ENCODE results near the gene PDGFD.

Gene PDGFD

DNA sequence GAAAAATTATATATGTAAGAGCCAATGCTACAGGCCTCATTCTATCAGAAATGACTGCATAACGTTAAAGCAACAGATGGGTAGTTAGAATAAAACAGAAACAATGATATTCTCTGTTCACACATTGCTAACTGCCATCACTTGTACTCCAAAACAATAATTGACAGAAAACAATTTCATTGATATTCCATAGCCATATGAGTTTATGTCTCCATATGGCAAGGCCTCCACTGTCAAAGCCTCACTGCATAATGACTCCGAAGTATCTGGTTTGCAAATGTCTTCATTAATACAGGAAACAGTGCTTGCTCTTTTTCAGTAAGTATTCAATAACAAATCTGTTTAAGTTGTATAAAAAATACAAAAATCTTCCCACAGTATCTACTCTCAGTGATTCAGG, 117.6 kb downstream of the PDGFD start:
- DNase-seq (ENCODE audit: extremely low read depth, low read depth), result no peak
- TF ChIP-seq, protein P1, sequence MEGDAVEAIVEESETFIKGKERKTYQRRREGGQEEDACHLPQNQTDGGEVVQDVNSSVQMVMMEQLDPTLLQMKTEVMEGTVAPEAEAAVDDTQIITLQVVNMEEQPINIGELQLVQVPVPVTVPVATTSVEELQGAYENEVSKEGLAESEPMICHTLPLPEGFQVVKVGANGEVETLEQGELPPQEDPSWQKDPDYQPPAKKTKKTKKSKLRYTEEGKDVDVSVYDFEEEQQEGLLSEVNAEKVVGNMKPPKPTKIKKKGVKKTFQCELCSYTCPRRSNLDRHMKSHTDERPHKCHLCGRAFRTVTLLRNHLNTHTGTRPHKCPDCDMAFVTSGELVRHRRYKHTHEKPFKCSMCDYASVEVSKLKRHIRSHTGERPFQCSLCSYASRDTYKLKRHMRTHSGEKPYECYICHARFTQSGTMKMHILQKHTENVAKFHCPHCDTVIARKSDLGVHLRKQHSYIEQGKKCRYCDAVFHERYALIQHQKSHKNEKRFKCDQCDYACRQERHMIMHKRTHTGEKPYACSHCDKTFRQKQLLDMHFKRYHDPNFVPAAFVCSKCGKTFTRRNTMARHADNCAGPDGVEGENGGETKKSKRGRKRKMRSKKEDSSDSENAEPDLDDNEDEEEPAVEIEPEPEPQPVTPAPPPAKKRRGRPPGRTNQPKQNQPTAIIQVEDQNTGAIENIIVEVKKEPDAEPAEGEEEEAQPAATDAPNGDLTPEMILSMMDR (IDR thresholded peaks at IDR 0.05; ENCODE audit: low read depth, low read length), result no peak

DNA sequence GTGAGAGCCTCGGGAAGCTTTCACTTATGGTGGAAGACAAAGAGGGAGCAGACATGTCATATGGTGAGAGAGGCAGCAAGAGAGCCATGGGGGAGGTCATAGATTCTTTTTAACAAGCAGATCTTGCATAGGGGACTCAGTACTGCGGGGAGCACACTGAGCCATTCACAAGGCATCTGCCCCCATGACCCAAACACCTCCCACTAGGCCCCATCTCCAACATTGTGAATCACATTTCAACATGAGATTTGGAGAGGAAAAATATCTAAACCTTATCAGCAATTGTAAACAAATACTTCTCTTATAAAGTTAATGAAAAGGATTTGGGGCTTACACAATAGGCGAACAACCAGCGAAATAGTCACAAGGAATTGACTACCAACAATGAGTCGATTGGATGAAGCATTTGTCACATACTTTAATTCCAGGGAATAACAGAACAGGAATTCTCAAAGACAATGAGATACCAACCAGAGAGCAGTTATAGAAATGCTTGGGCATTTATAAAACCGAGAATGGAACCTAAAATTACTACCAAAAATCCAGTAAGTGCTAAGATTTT, 120.2 kb downstream of the PDGFD start:
- TF ChIP-seq, protein P1 (IDR thresholded peaks at IDR 0.05; ENCODE audit: low read depth, low read length), result no peak
- DNase-seq (ENCODE audit: extremely low read depth, low read depth), result no peak

DNA sequence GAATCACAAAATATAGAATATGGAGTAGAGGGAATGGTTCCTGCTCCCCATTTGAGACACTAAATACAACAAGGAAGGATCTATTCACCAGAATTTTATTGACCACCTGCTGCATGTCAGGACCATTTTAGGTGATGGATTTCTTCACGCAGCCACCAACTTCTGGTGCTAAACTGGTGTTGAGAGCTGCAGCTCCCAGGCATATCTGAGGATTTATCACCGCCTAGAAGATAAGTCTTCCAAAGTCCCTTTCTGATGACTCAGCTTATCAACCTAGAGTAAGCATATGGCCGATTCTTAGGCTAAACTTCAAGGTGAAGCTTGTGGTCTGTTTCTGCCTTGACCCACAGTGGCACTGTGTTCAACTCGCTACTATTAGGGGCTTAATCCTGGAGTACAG, 120.8 kb downstream of the PDGFD start:
- no peak for DNase-seq (ENCODE audit: extremely low read depth, low read depth)
- TF ChIP-seq, protein P1 (IDR thresholded peaks at IDR 0.05; ENCODE audit: low read depth, low read length), result no peak

DNA sequence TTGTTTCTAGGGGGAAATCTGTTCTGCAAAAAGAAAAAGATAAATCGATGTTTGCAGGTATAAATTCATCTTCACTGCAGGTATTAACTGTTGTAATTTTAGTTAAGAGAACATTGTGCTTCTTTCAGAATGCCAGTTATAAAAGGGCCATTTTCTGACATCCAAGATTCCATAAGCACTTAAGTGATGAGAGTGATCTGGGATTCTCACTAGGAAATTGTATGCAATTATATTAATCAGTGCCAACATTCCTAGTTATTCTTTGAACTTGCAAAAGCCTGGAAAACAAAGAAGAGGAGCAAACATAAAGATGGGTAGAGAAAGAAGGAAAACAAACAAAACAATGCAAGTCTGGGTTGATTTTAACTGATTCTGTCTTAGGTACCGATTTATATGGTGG, 122.2 kb downstream of the PDGFD start:
- DNase-seq (ENCODE audit: extremely low read depth, low read depth), result no peak
- TF ChIP-seq, protein P1 (IDR thresholded peaks at IDR 0.05; ENCODE audit: low read depth, low read length), result no peak

DNA sequence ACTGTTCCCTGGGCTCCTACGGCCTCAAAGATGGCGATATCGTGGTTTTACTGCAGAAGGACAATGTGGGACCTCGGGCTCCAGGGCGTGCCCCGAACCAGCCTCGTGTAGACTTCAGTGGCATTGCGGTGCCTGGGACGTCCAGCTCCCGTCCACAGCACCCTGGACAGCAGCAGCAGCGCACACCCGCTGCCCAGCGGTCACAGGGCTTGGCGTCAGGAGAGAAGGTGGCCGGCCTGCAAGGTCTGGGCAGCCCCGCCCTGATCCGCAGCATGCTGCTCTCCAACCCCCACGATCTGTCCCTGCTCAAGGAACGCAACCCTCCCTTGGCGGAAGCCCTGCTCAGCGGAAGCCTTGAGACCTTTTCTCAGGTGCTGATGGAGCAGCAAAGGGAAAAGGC, 127.0 kb downstream of the PDGFD start:
- DNase-seq (ENCODE audit: extremely low read depth, low read depth), result no peak
- TF ChIP-seq, protein P1 (IDR thresholded peaks at IDR 0.05; ENCODE audit: low read depth, low read length), result no peak

DNA sequence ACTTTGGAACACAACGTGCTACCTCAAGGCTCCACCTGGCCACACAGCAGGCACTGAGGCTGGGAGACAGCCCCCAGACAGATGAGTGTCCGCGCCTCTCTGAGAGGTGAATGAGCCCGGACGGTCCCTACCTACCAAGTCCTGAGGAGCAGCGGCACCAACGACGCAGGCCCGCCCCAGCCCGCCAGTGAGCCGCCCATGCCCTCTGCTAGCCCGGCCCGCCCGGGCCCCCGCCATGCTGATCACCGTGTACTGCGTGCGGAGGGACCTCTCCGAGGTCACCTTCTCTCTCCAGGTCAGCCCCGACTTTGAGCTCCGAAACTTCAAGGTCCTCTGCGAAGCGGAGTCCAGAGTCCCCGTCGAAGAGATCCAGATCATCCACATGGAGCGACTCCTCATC, 127.4 kb downstream of the PDGFD start, which contains the start of gene DDI1:
TSS of gene DDI1 (plus strand) at position 53 of the 400 bp plus-strand sequence. CDS start at position 236, 183 bp downstream.
- TF ChIP-seq, protein P1 (IDR thresholded peaks at IDR 0.05; ENCODE audit: low read depth, low read length), result no peak
- DNase-seq (ENCODE audit: extremely low read depth, low read depth), result no peak

DNA sequence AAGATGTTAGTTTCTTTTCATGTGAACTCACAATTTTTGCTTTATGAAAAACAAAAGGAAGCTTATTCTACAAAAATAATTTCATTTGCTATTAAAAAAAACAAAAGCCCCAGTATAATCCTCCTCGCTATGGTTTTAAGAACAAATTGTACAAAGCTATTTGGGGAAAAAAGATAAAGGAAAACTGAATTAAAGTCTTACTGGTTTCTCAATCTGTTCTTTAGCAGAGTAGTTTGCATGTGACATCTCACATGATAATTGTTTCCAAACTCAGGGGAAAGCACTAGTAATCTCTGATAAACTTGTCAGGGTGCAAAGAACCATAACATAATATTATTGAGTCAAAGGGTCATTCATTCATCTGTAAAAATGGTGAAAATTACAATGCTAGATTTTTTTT, 130.4 kb downstream of the PDGFD start:
- TF ChIP-seq, protein P1 (IDR thresholded peaks at IDR 0.05; ENCODE audit: low read depth, low read length), result no peak
- no peak for DNase-seq (ENCODE audit: extremely low read depth, low read depth)
